Endodermal cell (in vitro differentiated cells): ENCODE data around the gene PSME3IP1. TPM values are rescaled to one million over a fixed set of nuclear protein-coding genes. Genes with fewer than 3 reads are reported as not detected.

Experiments used
- DNase-seq: peaks from one replicate; pipeline ENCODE4 v3.0.0-alpha.2; 2017
- H3K27ac ChIP-seq: 2 replicates; pipeline ENCODE4 v1.5.1; 2013; ENCODE audit warnings: mild to moderate bottlenecking, low read depth, low read length, moderate library complexity
- H3K27me3 ChIP-seq: 2 replicates; pipeline ENCODE4 v1.6.1; 2013; ENCODE audit warnings: mild to moderate bottlenecking, low read length, moderate library complexity; ENCODE audit not compliant: insufficient read depth, control insufficient read depth, poor library complexity, severe bottlenecking
- H3K36me3 ChIP-seq: 2 replicates; pipeline ENCODE4 v1.7.0; 2013; ENCODE audit warnings: mild to moderate bottlenecking, low read length, moderate library complexity; ENCODE audit not compliant: control insufficient read depth, insufficient read depth
- H3K4me1 ChIP-seq: one replicate; pipeline ENCODE4 v1.7.0; 2013; ENCODE audit warnings: low read length; ENCODE audit not compliant: control insufficient read depth, insufficient read depth
- H3K4me3 ChIP-seq: 2 replicates; pipeline ENCODE4 v1.5.1; 2013; ENCODE audit warnings: mild to moderate bottlenecking, low read length, moderate library complexity
- H3K9ac ChIP-seq: 2 replicates; pipeline ENCODE4 v1.6.1; 2013; ENCODE audit warnings: mild to moderate bottlenecking, low read length, moderate library complexity; ENCODE audit not compliant: poor library complexity, severe bottlenecking; ENCODE audit errors: extremely low read depth
- H3K9me3 ChIP-seq: 2 replicates; pipeline ENCODE4 v1.6.1; 2013; ENCODE audit warnings: mild to moderate bottlenecking, low read length, moderate library complexity; ENCODE audit not compliant: control insufficient read depth
- H3K27ac Mint-ChIP-seq: 2 replicates; pipeline ENCODE4 v1.8.0; 2020; ENCODE audit warnings: mixed read lengths
- H3K27me3 Mint-ChIP-seq: 2 replicates; pipeline ENCODE4 v1.8.0; 2021; ENCODE audit warnings: mild to moderate bottlenecking, mixed read lengths; ENCODE audit not compliant: insufficient read depth
- H3K36me3 Mint-ChIP-seq: 2 replicates; pipeline ENCODE4 v1.8.0; 2020; ENCODE audit warnings: low read depth, mixed read lengths
- H3K4me1 Mint-ChIP-seq: 2 replicates; pipeline ENCODE4 v1.8.0; 2020; ENCODE audit warnings: mixed read lengths
- H3K4me3 Mint-ChIP-seq: 2 replicates; pipeline ENCODE4 v1.8.0; 2020; ENCODE audit warnings: mild to moderate bottlenecking, moderate library complexity, mixed read lengths
- H3K9me3 Mint-ChIP-seq: 2 replicates; pipeline ENCODE4 v1.8.0; 2020; ENCODE audit warnings: mild to moderate bottlenecking, mixed read lengths
- CTCF ChIP-seq: fragments of 200-600 bp; sonication (generic); conservative IDR thresholded peaks from 2 replicates; pipeline ENCODE4 v1.5.0; 2021; ENCODE audit warnings: antibody characterized with exemption, mild to moderate bottlenecking
- WGBS, 2 experiments: methylation state at CpG; one replicate each; pipeline versions ENCODE4 v1.1.5 to v1.1.7; 2013; ENCODE audit warnings: missing lambda C conversion rate in 2 of 2, mixed read lengths in 1 of 2; ENCODE audit not compliant: insufficient coverage in 1 of 2, insufficient read length in 1 of 2; 5-methylcytosine and 5-hydroxymethylcytosine counted together
- total RNA-seq, 2 donors: library from RNA; stranded (reverse); fragmentation: NEBNext Ultra II Directional in 1 of 2; extraction: Animal tissue kit (Norgen Biotek cat#: 25700) in 1 of 2; gene quantifications; 2 replicates in 1 of 2; 3 replicates in 1 of 2; pipeline ENCODE4 v1.2.1, GENCODE V29; 2021

Gene PSME3IP1
- total RNA-seq, 2 donors from 2014 or later: 94.2 to 102 TPM

- Histone ChIP-seq H3K9ac (no peak overlapping the region), H3K27ac (no peak overlapping the region), H3K9me3 (peaks cover under 1% of the 10 kb centered on the region), H3K4me3 (no peak overlapping the region), H3K27me3 (no peaks in the 10 kb centered on the region), H3K36me3 (peaks cover 22% of the 10 kb centered on the region), H3K4me1 (peaks cover 4% of the 10 kb centered on the region)
- DNase-seq: no peak
- H3K9me3 Mint-ChIP-seq: peaks cover 15% of the 10 kb centered on the region
- H3K27ac Mint-ChIP-seq: no peak overlapping the region
- TF ChIP-seq CTCF: no peak
- peaks cover 38% of the 10 kb centered on the region for H3K4me1 Mint-ChIP-seq
- H3K36me3 Mint-ChIP-seq: peaks cover 22% of the 10 kb centered on the region
- no peak overlapping the region for H3K4me3 Mint-ChIP-seq
- H3K27me3 Mint-ChIP-seq: no peaks in the 10 kb centered on the region
- WGBS, 2 experiments: 94 to 100% methylated on average over 2 to 3 of the region's 3 CpGs
Observed at GRCh38 chr16:57196753-57197152, 10.9 kb upstream of the PSME3IP1 start.

GRCh38 chr16:57196286-57196685, 10.4 kb upstream of the PSME3IP1 start:
- Histone ChIP-seq H3K9ac (no peak overlapping the region), H3K27me3 (no peaks in the 10 kb centered on the region), H3K4me1 (peaks cover 4% of the 10 kb centered on the region), H3K27ac (no peak overlapping the region), H3K9me3 (no peaks in the 10 kb centered on the region), H3K36me3 (peaks cover 22% of the 10 kb centered on the region), H3K4me3 (no peak overlapping the region)
- TF ChIP-seq CTCF: no peak
- Mint-ChIP-seq H3K4me3 (no peak overlapping the region), H3K4me1 (peaks cover 40% of the 10 kb centered on the region), H3K9me3 (peaks cover 10% of the 10 kb centered on the region), H3K36me3 (peaks cover 20% of the 10 kb centered on the region), H3K27me3 (no peaks in the 10 kb centered on the region), H3K27ac (no peak overlapping the region)
- no peak for DNase-seq
- WGBS, 2 experiments: 91 to 94% methylated on average over 4 of the region's 4 CpGs

GRCh38 chr16:57194512-57194911, 8.7 kb upstream of the PSME3IP1 start:
- no peaks in the 10 kb centered on the region for H3K27me3 Mint-ChIP-seq
- peaks cover 5% of the 10 kb centered on the region for H3K9me3 Mint-ChIP-seq
- no peak overlapping the region for H3K4me3 Mint-ChIP-seq
- Histone ChIP-seq H3K4me3 (no peak overlapping the region), H3K9me3 (no peaks in the 10 kb centered on the region), H3K27me3 (no peaks in the 10 kb centered on the region), H3K27ac (no peak overlapping the region), H3K36me3 (peaks cover 29% of the 10 kb centered on the region), H3K4me1 (peaks cover 4% of the 10 kb centered on the region), H3K9ac (no peak overlapping the region)
- H3K36me3 Mint-ChIP-seq: peaks cover 21% of the 10 kb centered on the region
- peaks cover 40% of the 10 kb centered on the region for H3K4me1 Mint-ChIP-seq
- no peak for DNase-seq
- no peak for TF ChIP-seq CTCF
- no peak overlapping the region for H3K27ac Mint-ChIP-seq
